ENCODE results near the gene C17orf50. TPM values are rescaled to one million over a fixed set of nuclear protein-coding genes. Genes with fewer than 3 reads are reported as not detected.

C17orf50 gene
- total RNA-seq, 2 experiments from 2014 or later, result not detected

GRCh38 chr17:35734396-35734795 lies 26.3 kb upstream of the C17orf50 start:
- Mint-ChIP-seq H3K36me3 (ENCODE audit: low read depth) (peaks cover 9% of the 10 kb centered on the region), H3K4me3 (no peak overlapping the region), H3K4me1 (ENCODE audit: low read depth) (peaks cover 13% of the 10 kb centered on the region), H3K9me3 (ENCODE audit: insufficient read depth) (no peaks in the 10 kb centered on the region), H3K27me3 (ENCODE audit: low read depth) (peaks cover 24% of the 10 kb centered on the region), H3K27ac (no peak overlapping the region)
- ATAC-seq, result no peak
- CTCF ChIA-PET, result no interaction called here
- DNase-seq, result no peak
- POLR2A ChIA-PET, result no interaction called here

- H3K4me3 Mint-ChIP-seq, result no peak overlapping the region
- no peaks in the 10 kb centered on the region for H3K9me3 Mint-ChIP-seq (ENCODE audit: insufficient read depth)
- no peak for DNase-seq
- no peak for ATAC-seq
- ChIA-PET CTCF (interaction anchor here (0.7 to 1.1 kb wide), 2 partner anchors 12 to 121 kb away, joined by 3 read pairs; no protein-coding TSS in a partner anchor), POLR2A (no interaction called here)
- peaks cover 13% of the 10 kb centered on the region for H3K4me1 Mint-ChIP-seq (ENCODE audit: low read depth)
- peaks cover 31% of the 10 kb centered on the region for H3K27me3 Mint-ChIP-seq (ENCODE audit: low read depth)
- peaks cover 9% of the 10 kb centered on the region for H3K36me3 Mint-ChIP-seq (ENCODE audit: low read depth)
- H3K27ac Mint-ChIP-seq, result no peak overlapping the region
Measured at GRCh38 chr17:35735036-35735805, 25.5 kb upstream of the C17orf50 start.

GRCh38 chr17:35736236-35736635 lies 24.5 kb upstream of the C17orf50 start:
- ATAC-seq, result no peak
- Mint-ChIP-seq H3K27me3 (ENCODE audit: low read depth) (peaks cover 27% of the 10 kb centered on the region), H3K36me3 (ENCODE audit: low read depth) (no peaks in the 10 kb centered on the region), H3K4me1 (ENCODE audit: low read depth) (peaks cover 6% of the 10 kb centered on the region), H3K4me3 (no peak overlapping the region), H3K9me3 (ENCODE audit: insufficient read depth) (no peaks in the 10 kb centered on the region), H3K27ac (no peak overlapping the region)
- ChIA-PET CTCF (interaction anchor here (1.1 kb wide), 1 partner anchor 11 kb away, joined by 3 read pairs; no protein-coding TSS in a partner anchor), POLR2A (no interaction called here)
- DNase-seq, result no peak

GRCh38 chr17:35738519-35739133 lies 22.1 kb upstream of the C17orf50 start:
- H3K27me3 Mint-ChIP-seq (ENCODE audit: low read depth), result peaks cover 27% of the 10 kb centered on the region
- no peaks in the 10 kb centered on the region for H3K9me3 Mint-ChIP-seq (ENCODE audit: insufficient read depth)
- no peak for ATAC-seq
- H3K4me3 Mint-ChIP-seq, result no peak overlapping the region
- no peak overlapping the region for H3K27ac Mint-ChIP-seq
- DNase-seq, result no peak
- peaks cover 7% of the 10 kb centered on the region for H3K4me1 Mint-ChIP-seq (ENCODE audit: low read depth)
- POLR2A ChIA-PET, result interaction anchor here (0.6 kb wide), 2 partner anchors 11 to 25 kb away, joined by 3 to 5 read pairs; no protein-coding TSS in a partner anchor
- CTCF ChIA-PET, result interaction anchor here (0.9 to 2.2 kb wide), 3 partner anchors 9 to 26 kb away, joined by 5 to 14 read pairs (median 7); no protein-coding TSS in a partner anchor
- H3K36me3 Mint-ChIP-seq (ENCODE audit: low read depth), result no peaks in the 10 kb centered on the region

- ATAC-seq (no peak), DNase-seq (no peak)
- POLR2A ChIA-PET, result interaction anchor here (0.5 to 1.1 kb wide), 3 partner anchors 12 to 1205 kb away, joined by 3 read pairs; partner anchors contain the start of gene TAF15
- H3K27me3 Mint-ChIP-seq (ENCODE audit: low read depth), result peaks cover 29% of the 10 kb centered on the region
- peaks cover 7% of the 10 kb centered on the region for H3K4me1 Mint-ChIP-seq (ENCODE audit: low read depth)
- H3K27ac Mint-ChIP-seq, result no peak overlapping the region
- H3K36me3 Mint-ChIP-seq (ENCODE audit: low read depth), result no peaks in the 10 kb centered on the region
- CTCF ChIA-PET, result interaction anchor here (1.2 to 2.2 kb wide), 3 partner anchors 24 to 127 kb away, joined by 4 to 14 read pairs (median 5); no protein-coding TSS in a partner anchor
- H3K4me3 Mint-ChIP-seq, result no peak overlapping the region
- H3K9me3 Mint-ChIP-seq (ENCODE audit: insufficient read depth), result no peaks in the 10 kb centered on the region
Measured at GRCh38 chr17:35740216-35740615, 20.5 kb upstream of the C17orf50 start.

GRCh38 chr17:35740997-35741931 lies 19.4 kb upstream of the C17orf50 start:
- ATAC-seq, result peak; percentile 60
- H3K27ac Mint-ChIP-seq, result no peak overlapping the region
- peaks cover 7% of the 10 kb centered on the region for H3K4me1 Mint-ChIP-seq (ENCODE audit: low read depth)
- H3K4me3 Mint-ChIP-seq, result peak overlapping the region; percentile 49
- H3K27me3 Mint-ChIP-seq (ENCODE audit: low read depth), result peaks cover 29% of the 10 kb centered on the region
- CTCF ChIA-PET, result interaction anchor here (1.4 to 2.2 kb wide), 3 partner anchors 23 to 128 kb away, joined by 3 to 14 read pairs (median 6); no protein-coding TSS in a partner anchor
- DNase-seq, result peak; percentile 34
- no peaks in the 10 kb centered on the region for H3K36me3 Mint-ChIP-seq (ENCODE audit: low read depth)
- H3K9me3 Mint-ChIP-seq (ENCODE audit: insufficient read depth), result no peaks in the 10 kb centered on the region
- POLR2A ChIA-PET, result interaction anchor here (0.6 kb wide), 1 partner anchor 13 kb away, joined by 3 read pairs; no protein-coding TSS in a partner anchor

GRCh38 chr17:35742496-35742895 lies 18.2 kb upstream of the C17orf50 start:
- CTCF ChIA-PET, result interaction anchor here (1.4 to 1.6 kb wide), 2 partner anchors 62 to 129 kb away, joined by 3 to 6 read pairs; no protein-coding TSS in a partner anchor
- no peaks in the 10 kb centered on the region for H3K9me3 Mint-ChIP-seq (ENCODE audit: insufficient read depth)
- DNase-seq (no peak), ATAC-seq (no peak)
- no peaks in the 10 kb centered on the region for H3K36me3 Mint-ChIP-seq (ENCODE audit: low read depth)
- H3K4me3 Mint-ChIP-seq, result no peak overlapping the region
- POLR2A ChIA-PET, result no interaction called here
- H3K4me1 Mint-ChIP-seq (ENCODE audit: low read depth), result peaks cover 7% of the 10 kb centered on the region
- H3K27ac Mint-ChIP-seq, result no peak overlapping the region
- H3K27me3 Mint-ChIP-seq (ENCODE audit: low read depth), result peaks cover 29% of the 10 kb centered on the region

- ATAC-seq (no peak), DNase-seq (no peak)
- ChIA-PET POLR2A (no interaction called here), CTCF (interaction anchor here (1.4 to 1.7 kb wide), 2 partner anchors 21 to 62 kb away, joined by 3 to 7 read pairs; no protein-coding TSS in a partner anchor)
- Mint-ChIP-seq H3K36me3 (ENCODE audit: low read depth) (no peaks in the 10 kb centered on the region), H3K27ac (no peak overlapping the region), H3K4me1 (ENCODE audit: low read depth) (peaks cover 7% of the 10 kb centered on the region), H3K9me3 (ENCODE audit: insufficient read depth) (no peaks in the 10 kb centered on the region), H3K4me3 (no peak overlapping the region), H3K27me3 (ENCODE audit: low read depth) (peaks cover 29% of the 10 kb centered on the region)
Measured at GRCh38 chr17:35742896-35743477, 17.7 kb upstream of the C17orf50 start.

GRCh38 chr17:35743626-35744328 lies 16.9 kb upstream of the C17orf50 start:
- H3K36me3 Mint-ChIP-seq (ENCODE audit: low read depth), result no peaks in the 10 kb centered on the region
- ChIA-PET CTCF (interaction anchor here (1.7 kb wide), 1 partner anchor 20 kb away, joined by 7 read pairs; no protein-coding TSS in a partner anchor), POLR2A (no interaction called here)
- H3K4me1 Mint-ChIP-seq (ENCODE audit: low read depth), result peaks cover 7% of the 10 kb centered on the region
- DNase-seq, result peak; percentile 45
- no peaks in the 10 kb centered on the region for H3K9me3 Mint-ChIP-seq (ENCODE audit: insufficient read depth)
- peaks cover 31% of the 10 kb centered on the region for H3K27me3 Mint-ChIP-seq (ENCODE audit: low read depth)
- no peak for ATAC-seq
- H3K27ac Mint-ChIP-seq, result no peak overlapping the region
- H3K4me3 Mint-ChIP-seq, result no peak overlapping the region

GRCh38 chr17:35744830-35745229 lies 15.9 kb upstream of the C17orf50 start:
- ChIA-PET POLR2A (interaction anchor here (1.4 kb wide), 1 partner anchor 123 kb away, joined by 3 read pairs; no protein-coding TSS in a partner anchor), CTCF (interaction anchor here (1.1 to 1.3 kb wide), 3 partner anchors 19 to 131 kb away, joined by 3 to 4 read pairs (median 3); no protein-coding TSS in a partner anchor)
- no peak for ATAC-seq
- Mint-ChIP-seq H3K9me3 (ENCODE audit: insufficient read depth) (no peaks in the 10 kb centered on the region), H3K4me1 (ENCODE audit: low read depth) (peaks cover 10% of the 10 kb centered on the region), H3K27me3 (ENCODE audit: low read depth) (peaks cover 35% of the 10 kb centered on the region), H3K27ac (no peak overlapping the region), H3K36me3 (ENCODE audit: low read depth) (no peaks in the 10 kb centered on the region), H3K4me3 (no peak overlapping the region)
- DNase-seq, result no peak
